ENCODE data around the gene KDM3B. TPM values are rescaled to one million over a fixed set of nuclear protein-coding genes. Genes with fewer than 3 reads are reported as not detected.
"Not testable (repeated sequence)": the region's sequence is repeated elsewhere in the genome, so short reads cannot be mapped to it uniquely, and the experiment has no call there.

Gene KDM3B
- total and polyA plus RNA-seq, 2 donors (not counting 1 experiment from before 2014, with no cell fraction given) = 23.6 to 49.4 TPM

DNA sequence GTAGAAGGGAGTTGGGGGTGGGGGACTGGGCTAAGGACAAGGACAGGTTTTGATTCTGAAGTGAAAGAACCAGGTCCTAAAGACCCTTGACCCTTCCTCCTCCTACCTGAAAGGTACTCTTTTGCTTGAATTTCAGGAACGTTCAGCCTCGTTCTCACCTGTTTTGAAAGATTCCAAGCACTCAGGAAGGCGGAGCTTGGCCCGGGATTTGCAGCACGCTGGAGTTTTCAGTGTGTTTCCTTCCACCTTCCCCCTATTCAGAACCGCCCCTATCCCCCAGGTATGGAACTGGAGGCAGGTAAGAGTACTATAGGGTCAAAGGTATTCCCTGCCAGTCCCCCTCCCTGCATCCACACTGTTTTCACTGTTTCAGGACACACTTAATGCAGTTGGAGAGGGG is 119.9 kb downstream of the KDM3B start:
- Histone ChIP-seq H3K36me3 (ENCODE audit: control insufficient read depth, insufficient read depth, low read length) (peaks cover 5% of the 10 kb centered on the region), H2AFZ (ENCODE audit: low read length) (no peak overlapping the region), H3K27ac (ENCODE audit: insufficient read depth, low read length) (no peak overlapping the region), H3K79me2 (ENCODE audit: control insufficient read depth, insufficient read depth, low read length) (peaks cover 2% of the 10 kb centered on the region), H3K4me2 (ENCODE audit: extremely low read depth, insufficient read depth, low read length) (no peak overlapping the region), H4K20me1 (ENCODE audit: control insufficient read depth, extremely low read depth, insufficient read depth, low read length) (no peaks in the 10 kb centered on the region), H3K9ac (ENCODE audit: insufficient read depth, low read length) (no peak overlapping the region), H3K27me3 (ENCODE audit: control insufficient read depth, insufficient read depth, low read length) (no peaks in the 10 kb centered on the region), H3K4me1 (ENCODE audit: control insufficient read depth, extremely low read depth, insufficient read depth, low read length) (no peaks in the 10 kb centered on the region), H3K4me3 (replicated peaks in 1 of 4; ENCODE audit: control extremely low read depth in 1 of 4, insufficient read depth in 1 of 4, low read depth in 3 of 4, low read length in 4 of 4) (no peak overlapping the region), H3K9me3 (ENCODE audit: control insufficient read depth, insufficient read depth, low read depth, low read length) (no peaks in the 10 kb centered on the region)
- TF ChIP-seq EZH2 (IDR thresholded peaks at IDR 0.05; ENCODE audit: low read length, missing control alignments) = no peak
- TF ChIP-seq, protein P1, sequence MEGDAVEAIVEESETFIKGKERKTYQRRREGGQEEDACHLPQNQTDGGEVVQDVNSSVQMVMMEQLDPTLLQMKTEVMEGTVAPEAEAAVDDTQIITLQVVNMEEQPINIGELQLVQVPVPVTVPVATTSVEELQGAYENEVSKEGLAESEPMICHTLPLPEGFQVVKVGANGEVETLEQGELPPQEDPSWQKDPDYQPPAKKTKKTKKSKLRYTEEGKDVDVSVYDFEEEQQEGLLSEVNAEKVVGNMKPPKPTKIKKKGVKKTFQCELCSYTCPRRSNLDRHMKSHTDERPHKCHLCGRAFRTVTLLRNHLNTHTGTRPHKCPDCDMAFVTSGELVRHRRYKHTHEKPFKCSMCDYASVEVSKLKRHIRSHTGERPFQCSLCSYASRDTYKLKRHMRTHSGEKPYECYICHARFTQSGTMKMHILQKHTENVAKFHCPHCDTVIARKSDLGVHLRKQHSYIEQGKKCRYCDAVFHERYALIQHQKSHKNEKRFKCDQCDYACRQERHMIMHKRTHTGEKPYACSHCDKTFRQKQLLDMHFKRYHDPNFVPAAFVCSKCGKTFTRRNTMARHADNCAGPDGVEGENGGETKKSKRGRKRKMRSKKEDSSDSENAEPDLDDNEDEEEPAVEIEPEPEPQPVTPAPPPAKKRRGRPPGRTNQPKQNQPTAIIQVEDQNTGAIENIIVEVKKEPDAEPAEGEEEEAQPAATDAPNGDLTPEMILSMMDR (conservative IDR thresholded peaks at IDR 0.05 in 1 of 2, IDR thresholded peaks at IDR 0.05 in 1 of 2; ENCODE audit: low read depth in 1 of 2, low read length in 2 of 2) = no peak
- no peak for DNase-seq (ENCODE audit: low read depth in 2 of 2)

GRCh38 chr5:138473151-138473550 is 120.7 kb downstream of the KDM3B start:
- H3K4me1 ChIP-seq (ENCODE audit: control insufficient read depth, extremely low read depth, insufficient read depth, low read length); H3K36me3 ChIP-seq (ENCODE audit: control insufficient read depth, insufficient read depth, low read length); H3K4me2 ChIP-seq (ENCODE audit: extremely low read depth, insufficient read depth, low read length); H3K27me3 ChIP-seq (ENCODE audit: control insufficient read depth, insufficient read depth, low read length); H3K27ac ChIP-seq (ENCODE audit: insufficient read depth, low read length); H3K79me2 ChIP-seq (ENCODE audit: control insufficient read depth, insufficient read depth, low read length); H3K4me3 ChIP-seq (replicated peaks in 1 of 4; ENCODE audit: control extremely low read depth in 1 of 4, insufficient read depth in 1 of 4, low read depth in 3 of 4, low read length in 4 of 4); H2AFZ ChIP-seq (ENCODE audit: low read length); H3K9ac ChIP-seq (ENCODE audit: insufficient read depth, low read length); H3K9me3 ChIP-seq (ENCODE audit: control insufficient read depth, insufficient read depth, low read depth, low read length); DNase-seq (ENCODE audit: low read depth in 2 of 2); H4K20me1 ChIP-seq (ENCODE audit: control insufficient read depth, extremely low read depth, insufficient read depth, low read length): not testable (repeated sequence)

DNA sequence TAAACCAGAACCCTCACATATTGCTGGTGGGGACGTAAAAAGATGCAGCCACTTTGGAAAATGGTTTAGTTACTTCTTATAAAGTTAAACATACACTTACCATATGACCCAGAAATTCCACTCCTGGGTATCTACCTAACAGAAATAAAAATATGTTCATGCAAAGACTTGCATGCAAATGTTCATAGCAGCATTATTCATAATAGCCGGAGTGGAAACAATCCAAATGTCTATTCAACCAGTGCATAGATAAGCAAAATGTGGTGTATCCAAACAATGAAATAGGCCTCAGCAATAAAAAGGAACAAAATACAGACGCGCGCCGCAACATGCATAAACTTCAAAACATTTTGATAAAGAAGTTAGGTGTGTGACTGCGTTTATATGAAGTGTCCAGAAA is 124.4 kb downstream of the KDM3B start:
- Histone ChIP-seq H3K4me1 (ENCODE audit: control insufficient read depth, extremely low read depth, insufficient read depth, low read length) (no peaks in the 10 kb centered on the region), H3K27me3 (ENCODE audit: control insufficient read depth, insufficient read depth, low read length) (no peaks in the 10 kb centered on the region), H3K4me3 (replicated peaks in 1 of 4; ENCODE audit: control extremely low read depth in 1 of 4, insufficient read depth in 1 of 4, low read depth in 3 of 4, low read length in 4 of 4) (no peak overlapping the region), H3K36me3 (ENCODE audit: control insufficient read depth, insufficient read depth, low read length) (no peaks in the 10 kb centered on the region), H2AFZ (ENCODE audit: low read length) (no peak overlapping the region), H3K4me2 (ENCODE audit: extremely low read depth, insufficient read depth, low read length) (no peak overlapping the region), H4K20me1 (ENCODE audit: control insufficient read depth, extremely low read depth, insufficient read depth, low read length) (no peaks in the 10 kb centered on the region), H3K9ac (ENCODE audit: insufficient read depth, low read length) (no peak overlapping the region), H3K79me2 (ENCODE audit: control insufficient read depth, insufficient read depth, low read length) (no peaks in the 10 kb centered on the region), H3K9me3 (ENCODE audit: control insufficient read depth, insufficient read depth, low read depth, low read length) (no peaks in the 10 kb centered on the region), H3K27ac (ENCODE audit: insufficient read depth, low read length) (no peak overlapping the region)
- TF ChIP-seq, protein P1 (conservative IDR thresholded peaks at IDR 0.05 in 1 of 2, IDR thresholded peaks at IDR 0.05 in 1 of 2; ENCODE audit: low read depth in 1 of 2, low read length in 2 of 2) = no peak
- TF ChIP-seq EZH2 (IDR thresholded peaks at IDR 0.05; ENCODE audit: low read length, missing control alignments) = no peak
- DNase-seq (ENCODE audit: low read depth in 2 of 2) = no peak
